Measurements from ENCODE around the gene ARHGAP24. TPM values are rescaled to one million over a fixed set of nuclear protein-coding genes. Genes with fewer than 3 reads are reported as not detected.
A peak's percentile ranks its signal among the peaks of the same experiment; 100 is the strongest.

The ARHGAP24 gene
- total RNA-seq, 2 donors from 2014 or later: 34.0 to 42.0 TPM

GRCh38 chr4:85865256-85865655 is 390.3 kb downstream of the ARHGAP24 start:
- Histone ChIP-seq H3K9me3 (no peaks in the 10 kb centered on the region), H3K27ac (no peak overlapping the region), H3K4me1 (peaks cover 0 to 21% of the 10 kb centered on the region in 2 donors), H3K27me3 (no peaks in the 10 kb centered on the region), H3K4me3 (no peak overlapping the region), H3K36me3 (no peaks in the 10 kb centered on the region)
- DNase-seq (ENCODE audit: low spot score): no peak
- TF ChIP-seq CTCF (IDR thresholded peaks at IDR 0.05): no peak

- no peak for DNase-seq (ENCODE audit: low spot score)
- Histone ChIP-seq H3K4me3 (no peak overlapping the region), H3K9me3 (no peaks in the 10 kb centered on the region), H3K27ac (peak overlapping the region in 1 of 2 donors; percentile 13), H3K4me1 (peaks cover 0 to 23% of the 10 kb centered on the region in 2 donors), H3K36me3 (no peaks in the 10 kb centered on the region), H3K27me3 (no peaks in the 10 kb centered on the region)
- TF ChIP-seq CTCF (IDR thresholded peaks at IDR 0.05): no peak
These were observed 391.6 kb downstream of the ARHGAP24 start for GRCh38 chr4:85866508-85866907.

- H3K27ac ChIP-seq: no peak overlapping the region
- no peak for DNase-seq (ENCODE audit: low spot score)
- no peaks in the 10 kb centered on the region for H3K36me3 ChIP-seq
- H3K9me3 ChIP-seq: no peaks in the 10 kb centered on the region
- no peak for TF ChIP-seq CTCF (IDR thresholded peaks at IDR 0.05)
- no peak overlapping the region for H3K4me3 ChIP-seq
- peaks cover 0 to 23% of the 10 kb centered on the region in 2 donors for H3K4me1 ChIP-seq
- no peaks in the 10 kb centered on the region for H3K27me3 ChIP-seq
These were observed 392.3 kb downstream of the ARHGAP24 start for GRCh38 chr4:85867271-85867670.

GRCh38 chr4:85869181-85869580 is 394.2 kb downstream of the ARHGAP24 start:
- H3K27ac ChIP-seq: no peak overlapping the region
- TF ChIP-seq CTCF (IDR thresholded peaks at IDR 0.05): no peak
- no peak overlapping the region for H3K4me3 ChIP-seq
- H3K36me3 ChIP-seq: no peaks in the 10 kb centered on the region
- peaks cover 0 to 26% of the 10 kb centered on the region in 2 donors for H3K4me1 ChIP-seq
- DNase-seq (ENCODE audit: low spot score): no peak
- H3K27me3 ChIP-seq: no peaks in the 10 kb centered on the region
- H3K9me3 ChIP-seq: no peaks in the 10 kb centered on the region

GRCh38 chr4:85870298-85871083 is 395.5 kb downstream of the ARHGAP24 start:
- no peak overlapping the region for H3K4me3 ChIP-seq
- DNase-seq (ENCODE audit: low spot score): no peak
- H3K27ac ChIP-seq: no peak overlapping the region
- no peaks in the 10 kb centered on the region for H3K27me3 ChIP-seq
- H3K4me1 ChIP-seq: peaks cover 0 to 26% of the 10 kb centered on the region in 2 donors
- TF ChIP-seq CTCF (IDR thresholded peaks at IDR 0.05): no peak
- H3K36me3 ChIP-seq: no peaks in the 10 kb centered on the region
- H3K9me3 ChIP-seq: no peaks in the 10 kb centered on the region

- no peak for TF ChIP-seq CTCF (IDR thresholded peaks at IDR 0.05)
- H3K4me1 ChIP-seq: peaks cover 0 to 20% of the 10 kb centered on the region in 2 donors
- no peak for DNase-seq (ENCODE audit: low spot score)
- H3K27me3 ChIP-seq: no peaks in the 10 kb centered on the region
- no peak overlapping the region for H3K27ac ChIP-seq
- no peaks in the 10 kb centered on the region for H3K36me3 ChIP-seq
- H3K4me3 ChIP-seq: no peak overlapping the region
- H3K9me3 ChIP-seq: no peaks in the 10 kb centered on the region
These were observed 398.6 kb downstream of the ARHGAP24 start for GRCh38 chr4:85873566-85873965.

Measured in right atrium auricular region (tissue), 2 donors.